Lower leg skin (tissue), 4 donors: ENCODE data around the gene IL23R. TPM values are rescaled to one million over a fixed set of nuclear protein-coding genes. Genes with fewer than 3 reads are reported as not detected.

Experiments used
- DNase-seq, 2 donors: peaks; one replicate each; pipeline ENCODE4 v3.0.0-alpha.2; 2019; ENCODE audit warnings: low spot score in 2 of 2
- H3K4me3 ChIP-seq: fragments of 200-600 bp; sonication (generic); 2 replicates; pipeline ENCODE4 v1.5.1; 2017; ENCODE audit warnings: mild to moderate bottlenecking, low read depth; ENCODE audit not compliant: poor library complexity, severe bottlenecking
- CTCF ChIP-seq, 3 donors: fragments of 450-650 bp; IDR thresholded peaks; one replicate each; pipeline ENCODE4 v1.5.1; 2016; ENCODE audit warnings: antibody characterized with exemption in 3 of 3, mild to moderate bottlenecking in 3 of 3, moderate library complexity in 2 of 3
- POLR2A ChIP-seq, 2 donors: fragments of 450-650 bp; IDR thresholded peaks; one replicate each; pipeline ENCODE4 v1.6.1; 2016 to 2017; ENCODE audit warnings: antibody characterized with exemption in 2 of 2, mild to moderate bottlenecking in 1 of 2, moderate library complexity in 1 of 2
- WGBS, 2 donors: methylation state at CpG; one replicate each; pipeline ENCODE4 v1.1.5; 2018; 5-methylcytosine and 5-hydroxymethylcytosine counted together
- intact Hi-C: fragments of 100-400 bp; cut with DNase I; formaldehyde crosslinking; loops from one replicate; pipeline ENCODE4 v1.15.0; 2023; ENCODE audit warnings: low total_unique reads
- total RNA-seq, 4 donors: library from RNA; depleted of rRNA; stranded (reverse); fragments of >200 nt; gene quantifications; one replicate each; pipeline ENCODE4 v1.1.0, GENCODE V29; 2016

The IL23R gene
- total RNA-seq, 4 donors from 2014 or later, result not detected

- intact Hi-C loops, result loop anchor here (10.0 kb wide), 2 partner anchors 154 to 384 kb away; no protein-coding TSS in a partner anchor
Measured at GRCh38 chr1:67149179-67149770, 17.0 kb upstream of the IL23R start.

GRCh38 chr1:67150931-67151330, 15.3 kb upstream of the IL23R start:
- no peak overlapping the region for H3K4me3 ChIP-seq
- 88 to 89% methylated on average over 4 of the region's 4 CpGs for WGBS, 2 donors
- no peak for TF ChIP-seq CTCF (IDR thresholded peaks at IDR 0.05)
- TF ChIP-seq POLR2A (IDR thresholded peaks at IDR 0.05), result no peak
- intact Hi-C loops, result no loop called here
- DNase-seq, result no peak

More at GRCh38 chr1:67149179-67149770, 17.0 kb upstream of the IL23R start:
- WGBS, 2 donors, result 17% methylated on average over 9 of the region's 9 CpGs
- DNase-seq, result peak in 1 of 2 donors; percentile 62
- TF ChIP-seq POLR2A (IDR thresholded peaks at IDR 0.05) (no peak), CTCF (IDR thresholded peaks at IDR 0.05) (peak in 1 of 3 donors; percentile 70)
- H3K4me3 ChIP-seq, result no peak overlapping the region

- DNase-seq, result no peak
- intact Hi-C loops, result no loop called here
- H3K4me3 ChIP-seq, result no peak overlapping the region
- 61 to 63% methylated on average over 2 of the region's 2 CpGs for whole genome bisulfite sequencing, 2 donors
- no peak for TF ChIP-seq CTCF (IDR thresholded peaks at IDR 0.05)
- TF ChIP-seq POLR2A (IDR thresholded peaks at IDR 0.05), result no peak
Measured at GRCh38 chr1:67158401-67158800, 7.9 kb upstream of the IL23R start.

- no peak for DNase-seq
- H3K4me3 ChIP-seq, result no peak overlapping the region
- 78 to 82% methylated on average over 2 of the region's 2 CpGs for WGBS, 2 donors
- intact Hi-C loops, result no loop called here
- TF ChIP-seq POLR2A (IDR thresholded peaks at IDR 0.05) (no peak), CTCF (IDR thresholded peaks at IDR 0.05) (no peak)
Measured at GRCh38 chr1:67159233-67159632, 7.0 kb upstream of the IL23R start.

- DNase-seq, result no peak
- 75 to 85% methylated on average over 2 of the region's 2 CpGs for WGBS, 2 donors
- intact Hi-C loops, result no loop called here
- H3K4me3 ChIP-seq, result no peak overlapping the region
- no peak for TF ChIP-seq CTCF (IDR thresholded peaks at IDR 0.05)
- no peak for TF ChIP-seq POLR2A (IDR thresholded peaks at IDR 0.05)
Measured at GRCh38 chr1:67162954-67163353, 3.3 kb upstream of the IL23R start.
